Psoas muscle (tissue), 8 donors: ENCODE measurements around the gene DNMBP. TPM values are rescaled to one million over a fixed set of nuclear protein-coding genes. Genes with fewer than 3 reads are reported as not detected.

Experiments used
- ATAC-seq, 4 donors: fragments of 200-7000 bp; cut with Tn5 transposase; one replicate each; pipeline ENCODE4 v1.9.1; 2020; ENCODE audit warnings: moderate library complexity in 3 of 4, mild to moderate bottlenecking in 2 of 4
- DNase-seq, 2 donors: peaks; one replicate each; pipeline ENCODE4 v3.0.0-alpha.2; 2020
- H3K27ac ChIP-seq: fragments of 200-600 bp; one replicate; pipeline ENCODE4 v1.8.0; 2022
- H3K27me3 ChIP-seq, 3 donors: fragments of 200-600 bp in 1 of 3; one replicate each; pipeline versions ENCODE4 v1.6.1 to v1.8.0; 2013 to 2022; ENCODE audit warnings: low read length in 2 of 3, mild to moderate bottlenecking in 2 of 3, moderate library complexity in 1 of 3; ENCODE audit not compliant: insufficient read depth in 3 of 3
- H3K36me3 ChIP-seq, 2 donors: fragments of 200-600 bp in 1 of 2; one replicate each; pipeline versions ENCODE4 v1.6.1 to v1.8.0; 2013 to 2022; ENCODE audit warnings: low read depth in 1 of 2, mild to moderate bottlenecking in 1 of 2, moderate library complexity in 1 of 2; ENCODE audit not compliant: insufficient read depth in 1 of 2
- H3K4me1 ChIP-seq: fragments of 200-600 bp; one replicate; pipeline ENCODE4 v1.8.0; 2022
- H3K4me3 ChIP-seq: fragments of 200-600 bp; one replicate; pipeline ENCODE4 v1.8.0; 2022; ENCODE audit warnings: mild to moderate bottlenecking
- H3K9me3 ChIP-seq: fragments of 200-600 bp; one replicate; pipeline ENCODE4 v1.8.0; 2022
- CTCF ChIP-seq: fragments of 200-600 bp; IDR thresholded peaks from one replicate; pipeline ENCODE4 v1.8.0; 2022; ENCODE audit warnings: antibody characterized with exemption
- WGBS, 3 donors: extraction: QIAGEN DNeasy Blood & Tissue Kit; methylation state at CpG; one replicate each; pipeline versions ENCODE4 v1.1.6 to v1.1.7; 2013; 5-methylcytosine and 5-hydroxymethylcytosine counted together
- intact Hi-C, 2 donors: fragments of 100-400 bp; cut with DNase I; formaldehyde crosslinking; loops; one replicate each; pipeline versions ENCODE4 v1.11.0 to v1.14.2; 2022
- polyA plus RNA-seq, 3 donors: library from polyadenylated mRNA; stranded (reverse); fragments of 200-250 nt; gene quantifications; one replicate each; pipeline ENCODE4 v1.2.3, GENCODE V29; 2013
- total RNA-seq, 4 donors: library from RNA; stranded (reverse); fragmentation: NEBNext Ultra II Directional in 2 of 4; extraction: Animal tissue kit (Norgen Biotek cat#: 25700) in 2 of 4; gene quantifications; one replicate each; pipeline versions ENCODE4 v1.2.1 to v1.2.4, GENCODE V29; 2021 to 2023
- donor health status: healthy with polysubstance abuse.
- donor health status: DM: no; HTN: no; CAD: no; lungs with moderate emphysema.
- donor health status: Bipolar disorder and iron deficiency.
- donor health status: healthy.
- donor health status: DM: yes; HTN: yes; CAD: no.
- donor health status: DM: no; HTN: no; CAD: no.
- donor health status: DM: no; HTN: no; CAD: no.
- donor health status: DM: yes; HTN: yes; CAD: no.

Gene DNMBP
- total and polyA plus RNA-seq, 7 donors, result 6.2 to 16.9 (median 11.0) TPM

DNA sequence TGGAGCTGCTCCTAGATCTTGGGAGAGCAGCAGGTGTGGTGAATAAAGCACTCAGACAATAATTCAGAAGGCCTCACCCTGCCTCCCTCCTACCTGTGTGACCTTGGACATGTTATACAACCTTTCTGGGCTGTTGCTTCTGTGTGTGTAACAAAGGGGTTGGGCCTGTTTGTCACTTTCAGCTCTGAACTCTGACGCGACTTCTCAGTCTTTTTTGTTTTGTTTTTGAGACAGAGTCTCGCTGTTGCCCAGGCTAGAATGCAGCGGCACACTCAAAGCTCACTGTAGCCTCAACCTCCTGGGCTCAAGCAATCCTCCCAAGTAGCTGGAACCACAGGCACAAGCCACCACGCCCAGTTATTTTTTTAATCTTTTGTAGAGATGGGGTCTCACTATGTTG lies 89.3 kb downstream of the DNMBP start:
- Histone ChIP-seq H3K9me3 (no peaks in the 10 kb centered on the region), H3K27me3 (no peaks in the 10 kb centered on the region), H3K4me1 (peaks cover 18% of the 10 kb centered on the region), H3K27ac (no peak overlapping the region), H3K36me3 (no peaks in the 10 kb centered on the region), H3K4me3 (no peak overlapping the region)
- ATAC-seq, result no peak
- no peak for DNase-seq
- intact Hi-C loops, result no loop called here
- TF ChIP-seq CTCF, result no peak
- WGBS, 3 donors, result 92 to 97% (median 97%) methylated on average over 5 of the region's 5 CpGs

GRCh38 chr10:99917963-99918825 lies 91.6 kb downstream of the DNMBP start:
- ATAC-seq, result peak in 1 of 4 donors; percentile 42
- Histone ChIP-seq H3K4me1 (peaks cover 11% of the 10 kb centered on the region), H3K36me3 (no peaks in the 10 kb centered on the region), H3K4me3 (peak overlapping the region; percentile 39), H3K27me3 (no peaks in the 10 kb centered on the region), H3K27ac (peak overlapping the region; percentile 19), H3K9me3 (no peaks in the 10 kb centered on the region)
- TF ChIP-seq CTCF, result no peak
- WGBS, 3 donors, result 15 to 21% (median 18%) methylated on average over 10 of the region's 10 CpGs
- DNase-seq, result peak in 1 of 2 donors; percentile 23
- intact Hi-C loops, result no loop called here

- H3K4me1 ChIP-seq, result peaks cover 11% of the 10 kb centered on the region
- no peaks in the 10 kb centered on the region for H3K9me3 ChIP-seq
- no peaks in the 10 kb centered on the region for H3K27me3 ChIP-seq
- H3K27ac ChIP-seq, result no peak overlapping the region
- H3K4me3 ChIP-seq, result no peak overlapping the region
- intact Hi-C loops, result no loop called here
- DNase-seq (no peak), ATAC-seq (no peak)
- TF ChIP-seq CTCF, result no peak
- H3K36me3 ChIP-seq, result no peaks in the 10 kb centered on the region
- WGBS, 3 donors, result 97 to 98% (median 97%) methylated on average over 5 of the region's 5 CpGs
Measured at GRCh38 chr10:99916776-99917175, 93.0 kb downstream of the DNMBP start.

- ATAC-seq (no peak), DNase-seq (no peak)
- no peak for TF ChIP-seq CTCF
- H3K9me3 ChIP-seq, result no peaks in the 10 kb centered on the region
- H3K36me3 ChIP-seq, result no peaks in the 10 kb centered on the region
- no peaks in the 10 kb centered on the region for H3K27me3 ChIP-seq
- H3K4me1 ChIP-seq, result peaks cover 11% of the 10 kb centered on the region
- intact Hi-C loops, result no loop called here
- H3K27ac ChIP-seq, result no peak overlapping the region
- 96 to 98% (median 96%) methylated on average over 6 of the region's 6 CpGs for WGBS, 3 donors
- no peak overlapping the region for H3K4me3 ChIP-seq
Measured at GRCh38 chr10:99915414-99915813, 94.3 kb downstream of the DNMBP start.
